ENCODE measurements around the gene PTPRD. TPM values are rescaled to one million over a fixed set of nuclear protein-coding genes. Genes with fewer than 3 reads are reported as not detected.

PTPRD gene
- total and polyA plus RNA-seq, 9 of the 15 experiments (the other 6 are each of a cell fraction or from before 2014, with no cell fraction given), result 0.11 TPM; not detected in 8

DNA sequence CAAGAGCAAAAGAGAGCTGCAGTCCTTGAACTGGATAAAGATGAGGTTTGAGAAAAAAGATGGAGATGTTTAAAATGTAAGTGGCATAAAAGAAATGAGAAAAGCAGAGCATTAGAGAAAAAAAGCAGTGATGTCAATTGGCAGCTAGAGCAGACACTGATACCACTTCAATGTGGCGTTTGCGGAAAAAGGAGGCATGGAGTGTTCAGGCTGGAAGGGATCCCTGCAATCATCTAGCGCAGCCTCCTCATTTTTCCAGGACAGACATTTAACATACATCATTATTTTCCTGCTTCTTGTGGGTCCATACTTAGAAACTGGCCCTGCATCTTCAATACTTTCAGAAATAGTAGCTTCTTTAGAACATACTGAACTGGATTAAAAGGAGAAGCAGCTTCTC lies 563.8 kb downstream of the PTPRD start (continued):
- TF ChIP-seq MLLT1 (IDR thresholded peaks at IDR 0.05), result no peak
- TF ChIP-seq ZNF76 (CRISPR knock-in tag; IDR thresholded peaks at IDR 0.05; ENCODE audit: borderline replicate concordance), result no peak

DNA sequence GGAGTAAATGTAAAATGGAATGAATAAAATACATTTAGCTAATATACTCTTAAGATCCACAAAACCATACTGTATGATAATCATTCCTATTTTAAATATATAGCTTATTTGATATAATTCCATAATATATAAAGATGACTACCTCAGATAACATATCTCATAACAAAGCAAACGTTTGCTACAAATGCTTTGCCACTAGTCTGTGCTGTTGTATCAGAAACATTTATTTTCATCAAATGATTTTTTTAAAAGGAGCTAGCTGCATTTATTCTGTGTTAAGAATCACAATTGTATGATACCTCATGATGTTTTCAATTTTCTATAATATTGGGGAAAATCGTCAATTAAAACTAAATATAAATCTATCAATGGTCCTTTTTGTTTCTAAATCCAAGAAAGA lies 567.2 kb downstream of the PTPRD start:
- no TSS peak for BruUV-seq (replicated peaks)
- intact Hi-C loops (cut with micrococcal nuclease), result no loop called here
- DNase-seq (ENCODE audit: extremely low read depth in 1 of 4, low spot score in 3 of 4) (no peak), FAIRE-seq (no peak), ATAC-seq (no peak)
- Histone ChIP-seq H3K79me2 (ENCODE audit: control insufficient read depth, insufficient read depth, low read length) (no peaks in the 10 kb centered on the region), H3K4me2 (ENCODE audit: insufficient read depth, low read length) (no peak overlapping the region), H3K27me3 (ENCODE audit: control insufficient read depth in 2 of 2, insufficient read depth in 2 of 2, low read length in 2 of 2) (no peaks in the 10 kb centered on the region), H3K4me1 (replicated peaks in 1 of 2; ENCODE audit: control insufficient read depth in 2 of 2, insufficient read depth in 2 of 2, low read length in 2 of 2) (no peaks in the 10 kb centered on the region), H3K9me3 (replicated peaks; ENCODE audit: control insufficient read depth, insufficient read depth, low read depth, low read length) (no peaks in the 10 kb centered on the region), H3K4me3 (no peak overlapping the region), H3K9me1 (ENCODE audit: control insufficient read depth, insufficient read depth, low read length) (no peaks in the 10 kb centered on the region), H4K20me1 (replicated peaks; ENCODE audit: control insufficient read depth, insufficient read depth, low read length) (no peaks in the 10 kb centered on the region), H3K9ac (ENCODE audit: insufficient read depth in 1 of 2, low read depth in 2 of 2, low read length in 2 of 2) (no peak overlapping the region), H3K36me3 (ENCODE audit: control insufficient read depth, insufficient read depth, low read length) (no peaks in the 10 kb centered on the region), H2AFZ (ENCODE audit: low read depth, low read length) (no peak overlapping the region), H3K27ac (ENCODE audit: extremely low read depth, low read depth, low read length) (no peak overlapping the region)
- CTCF ChIA-PET (ENCODE audit: low intra/inter-chr PET ratio), result no interaction called here
- WGBS (ENCODE audit: insufficient coverage, low coverage, missing lambda C conversion rate), result 0% methylated on average over 2 of the region's 2 CpGs
- in situ Hi-C loops (cut with MboI), result no loop called here
- POLR2A ChIA-PET, result no interaction called here
- TF ChIP-seq BRD4 (IDR thresholded peaks at IDR 0.05) (no peak), ZFX (CRISPR knock-in tag; IDR thresholded peaks at IDR 0.05) (no peak), HEY1 (CRISPR knock-in tag; IDR thresholded peaks at IDR 0.05; ENCODE audit: borderline replicate concordance) (no peak), NFATC3 (IDR thresholded peaks at IDR 0.05) (no peak), NFIC (IDR thresholded peaks at IDR 0.05) (no peak), RCOR1 (IDR thresholded peaks at IDR 0.05; ENCODE audit: borderline replicate concordance in 1 of 2, low read depth in 2 of 2, low read length in 2 of 2) (no peak), EZH2 (IDR thresholded peaks at IDR 0.05; ENCODE audit: borderline replicate concordance, low read depth, low read length) (no peak)
